GM21825 (cell line): ENCODE data around the gene SOST.
A peak's percentile ranks its signal among the peaks of the same experiment; 100 is the strongest.
"Not testable (repeated sequence)": the region's sequence is repeated elsewhere in the genome, so short reads cannot be mapped to it uniquely, and the experiment has no call there.

ENCODE experiments used
- ATAC-seq: cut with Tn5 transposase; IDR thresholded peaks from one replicate; pipeline ENCODE4 v1.9.1; 2021; ENCODE audit warnings: mild to moderate bottlenecking, moderate library complexity; ENCODE audit not compliant: unreplicated experiment

Gene SOST

GRCh38 chr17:43758497-43759174 lies at the start of gene SOST:
Gene SOST (minus strand): TSS chr17:43758791. CDS start chr17:43758741, 50 bp downstream.
- ATAC-seq, result no peak

GRCh38 chr17:43808076-43808475 lies 49.5 kb upstream of the SOST start:
- ATAC-seq, result no peak

GRCh38 chr17:43805117-43805516 lies 46.5 kb upstream of the SOST start:
- ATAC-seq, result no peak

GRCh38 chr17:43803758-43804157 lies 45.2 kb upstream of the SOST start:
- no peak for ATAC-seq

GRCh38 chr17:43801844-43802243 lies 43.3 kb upstream of the SOST start:
- no peak for ATAC-seq

GRCh38 chr17:43800736-43801135 lies 42.1 kb upstream of the SOST start:
- no peak for ATAC-seq

GRCh38 chr17:43799047-43799446 lies 40.5 kb upstream of the SOST start:
- no peak for ATAC-seq

GRCh38 chr17:43798024-43798423 lies 39.4 kb upstream of the SOST start:
- ATAC-seq, result not testable (repeated sequence)

GRCh38 chr17:43792668-43793067 lies 34.1 kb upstream of the SOST start:
- ATAC-seq, result not testable (repeated sequence)

GRCh38 chr17:43791589-43791988 lies 33.0 kb upstream of the SOST start:
- no peak for ATAC-seq

- no peak for ATAC-seq
Measured at GRCh38 chr17:43790311-43790940, 31.8 kb upstream of the SOST start.

GRCh38 chr17:43789482-43789881 lies 30.9 kb upstream of the SOST start:
- ATAC-seq, result no peak

- ATAC-seq, result no peak
Measured at GRCh38 chr17:43788540-43788939, 29.9 kb upstream of the SOST start.

- no peak for ATAC-seq
Measured at GRCh38 chr17:43787728-43788127, 29.1 kb upstream of the SOST start.

- no peak for ATAC-seq
Measured at GRCh38 chr17:43784628-43785101, 26.1 kb upstream of the SOST start.

- no peak for ATAC-seq
Measured at GRCh38 chr17:43784068-43784467, 25.5 kb upstream of the SOST start.

- no peak for ATAC-seq
Measured at GRCh38 chr17:43782913-43783680, 24.5 kb upstream of the SOST start.

GRCh38 chr17:43780135-43780534 lies 21.5 kb upstream of the SOST start, which contains the start of gene CFAP97D1:
Gene CFAP97D1 (plus strand): TSS chr17:43780435. CDS start chr17:43780463, 28 bp downstream.
- no peak for ATAC-seq

- no peak for ATAC-seq
Measured at GRCh38 chr17:43779145-43780125, 20.8 kb upstream of the SOST start.

GRCh38 chr17:43778337-43779144 lies 19.9 kb upstream of the SOST start, which contains the start of gene DUSP3:
Gene DUSP3 (minus strand): TSS chr17:43778977. CDS start chr17:43778924, 53 bp downstream.
- peak; percentile 83 for ATAC-seq
